K562 (cell line): ENCODE measurements around the gene PHF14. TPM values are rescaled to one million over a fixed set of nuclear protein-coding genes. Genes with fewer than 3 reads are reported as not detected.
"Not testable (repeated sequence)": the region's sequence is repeated elsewhere in the genome, so short reads cannot be mapped to it uniquely, and the experiment has no call there.

Experiments
- ATAC-seq: fragments of 200-7000 bp; cut with Tn5 transposase; 3 replicates; pipeline ENCODE4 v1.9.1; 2020; ENCODE audit warnings: moderate library complexity
- BruUV-seq: library from RNA; stranded (reverse); fragments of 400-500 nt; replicated peaks from 2 replicates; lab custom pipeline; 2021; lab: Mats Ljungman, UMichigan
- CTCF ChIA-PET: fragments of 300-600 bp; formaldehyde crosslinking; extraction: SDS; loops from one replicate; lab custom pipeline; 2021; ENCODE audit warnings: low intra/inter-chr PET ratio; lab: Yijun Ruan, JAX
- POLR2A ChIA-PET: fragments of 300-600, 350-650 bp; sonication (Branson Sonifier 250); formaldehyde crosslinking; extraction: SDS; loops from one replicate; lab custom pipeline; 2021; ENCODE audit warnings: antibody characterized with exemption, inconsistent platforms; lab: Yijun Ruan, JAX
- DNase-seq, 4 experiments: peaks; one replicate each; pipeline versions ENCODE4 v3.0.0 to v3.0.0-alpha.2; 2011 to 2018; ENCODE audit warnings: low spot score in 3 of 4, mixed read lengths in 3 of 4; ENCODE audit errors: extremely low read depth in 1 of 4
- FAIRE-seq: peaks from 2 replicates; lab custom pipeline; 2011; peaks lifted over from hg19 to GRCh38; lab: Jason Lieb, UNC
- H2AFZ ChIP-seq: 2 replicates; pipeline ENCODE4 v1.6.0; 2011; ENCODE audit warnings: low read depth, low read length, control low read depth, inconsistent platforms
- H3K27ac ChIP-seq: fragments of 200-600 bp; 3 replicates; pipeline ENCODE4 v1.8.0; 2011; ENCODE audit warnings: low read depth, mild to moderate bottlenecking, control low read depth, inconsistent platforms, low read length, moderate library complexity, mixed read lengths; ENCODE audit errors: extremely low read depth
- H3K27me3 ChIP-seq, 2 experiments: fragments of 300-600 bp in 1 of 2; 2 replicates in 1 of 2; 3 replicates in 1 of 2; pipeline versions ENCODE4 v1.6.0 to v1.8.0; 2011; ENCODE audit warnings: inconsistent platforms in 2 of 2, low read length in 2 of 2, mild to moderate bottlenecking in 1 of 2, mixed read lengths in 1 of 2, moderate library complexity in 1 of 2; ENCODE audit not compliant: control insufficient read depth in 2 of 2, insufficient read depth in 2 of 2
- H3K36me3 ChIP-seq: fragments of 300-600 bp; 3 replicates; pipeline ENCODE4 v1.8.0; 2011; ENCODE audit warnings: mild to moderate bottlenecking, low read length, inconsistent platforms; ENCODE audit not compliant: control insufficient read depth, insufficient read depth
- H3K4me1 ChIP-seq, 2 experiments: fragments of 200-600 bp in 1 of 2; replicated peaks in 1 of 2; 2 replicates in 1 of 2; 3 replicates in 1 of 2; pipeline versions ENCODE4 v1.5.1 to v1.8.0; 2011; ENCODE audit warnings: inconsistent platforms in 2 of 2, low read length in 2 of 2, mild to moderate bottlenecking in 1 of 2, mixed read lengths in 1 of 2, moderate library complexity in 1 of 2; ENCODE audit not compliant: control insufficient read depth in 2 of 2, insufficient read depth in 2 of 2
- H3K4me2 ChIP-seq: 2 replicates; pipeline ENCODE4 v1.6.1; 2011; ENCODE audit warnings: low read length, control low read depth, inconsistent platforms, mixed read lengths; ENCODE audit not compliant: insufficient read depth
- H3K4me3 ChIP-seq: fragments of 200-600 bp; sonication (generic), shearing (Covaris generic); 2 replicates; pipeline ENCODE4 v1.5.1; 2016; ENCODE audit warnings: control low read depth, inconsistent platforms
- H3K79me2 ChIP-seq: fragments of 200-600 bp; 3 replicates; pipeline ENCODE4 v1.8.0; 2011; ENCODE audit warnings: low read length, inconsistent platforms; ENCODE audit not compliant: control insufficient read depth, insufficient read depth
- H3K9ac ChIP-seq, 2 experiments: 2 replicates each; pipeline versions ENCODE4 v1.6.0 to v1.6.1; 2011; ENCODE audit warnings: low read depth in 2 of 2, low read length in 2 of 2, control low read depth in 1 of 2, inconsistent platforms in 1 of 2, mild to moderate bottlenecking in 1 of 2, mixed read lengths in 1 of 2; ENCODE audit not compliant: insufficient read depth in 1 of 2
- H3K9me1 ChIP-seq: one replicate; pipeline ENCODE4 v1.6.0; 2011; ENCODE audit warnings: inconsistent platforms, mild to moderate bottlenecking, low read length, moderate library complexity; ENCODE audit not compliant: control insufficient read depth, insufficient read depth
- H3K9me3 ChIP-seq: replicated peaks from 2 replicates; pipeline ENCODE4 v1.5.1; 2011; ENCODE audit warnings: low read depth, low read length, inconsistent platforms; ENCODE audit not compliant: control insufficient read depth, insufficient read depth
- H4K20me1 ChIP-seq: replicated peaks from 2 replicates; pipeline ENCODE4 v1.6.1; 2011; ENCODE audit warnings: low read length, inconsistent platforms, mixed read lengths; ENCODE audit not compliant: control insufficient read depth, insufficient read depth
- KLF6 ChIP-seq: fragments of 250-450 bp; sonication (Bioruptor Pico); IDR thresholded peaks from 2 replicates; pipeline ENCODE4 v1.4.0; 2020; ENCODE audit warnings: mild to moderate bottlenecking, moderate library complexity, borderline replicate concordance
- ZKSCAN8 ChIP-seq: fragments of 200-800 bp; sonication (Bioruptor generic); IDR thresholded peaks from 2 replicates; pipeline ENCODE4 v1.6.1; 2016; ENCODE audit warnings: missing genetic modification characterization, missing compliant biosample characterization
- ZNF280A ChIP-seq: fragments of 450-650 bp; IDR thresholded peaks from 2 replicates; pipeline ENCODE4 v1.6.1; 2018; ENCODE audit warnings: mild to moderate bottlenecking, low read depth; ENCODE audit not compliant: partially characterized antibody
- ZNF431 ChIP-seq: sonication (generic); formaldehyde crosslinking; IDR thresholded peaks from 2 replicates; pipeline ENCODE4 v1.8.0; 2022; ENCODE audit warnings: mild to moderate bottlenecking, missing genetic modification reagents
- WGBS: fragments of 100-300 bp; shearing (Covaris generic); methylation state at CpG from one replicate; pipeline ENCODE4 v1.1.6; 2016; ENCODE audit warnings: low coverage, mixed read lengths; ENCODE audit not compliant: insufficient coverage; ENCODE audit errors: missing lambda C conversion rate; 5-methylcytosine and 5-hydroxymethylcytosine counted together
- in situ Hi-C: fragments of 300-500 bp; cut with MboI; formaldehyde crosslinking; loops from 4 replicates; pipeline ENCODE4 v1.15.0; 2018; ENCODE audit warnings: inconsistent platforms, mixed read lengths
- intact Hi-C: fragments of 100-400 bp; cut with micrococcal nuclease; formaldehyde crosslinking; loops from 2 replicates; pipeline ENCODE4 v1.14.2; 2022
- polyA plus RNA-seq, 8 experiments: library from polyadenylated mRNA; depleted of rRNA in 4 of 8; stranded (reverse) in 5 of 8; unstranded in 3 of 8; fragments of >200 nt; fragmentation: Nextera tagmentation in 2 of 8; fragmentation: Illumina TruSeq in 1 of 8; extraction: Ambion mirVana in 2 of 8; extraction: Trizol in 1 of 8; gene quantifications; 2 replicates each; pipeline versions ENCODE4 v1.2.1 to v1.2.3, GENCODE V29; 2011 to 2014; ENCODE audit warnings: inconsistent platforms in 1 of 8, missing spikeins in 1 of 8
- total RNA-seq, 7 experiments: library from RNA; depleted of rRNA in 6 of 7; stranded (reverse); fragments of >200 nt in 6 of 7; fragmentation: Illumina TruSeq in 2 of 7; extraction: Trizol in 2 of 7; gene quantifications; 2 replicates each; pipeline versions ENCODE4 v1.2.1 to v1.2.3, GENCODE V29; 2011 to 2021; ENCODE audit warnings: low replicate concordance in 1 of 7

Gene PHF14
- total and polyA plus RNA-seq, 9 of the 15 experiments (the other 6 are each of a cell fraction or from before 2014, with no cell fraction given), result 27.5 to 67.6 (median 41.4) TPM

- intact Hi-C loops, in situ Hi-C loops, H2AFZ ChIP-seq, H3K4me2 ChIP-seq, H3K9me1 ChIP-seq, H3K4me3 ChIP-seq, H3K27ac ChIP-seq, H3K27me3 ChIP-seq, CTCF ChIA-PET, DNase-seq, ATAC-seq, H3K9ac ChIP-seq, H4K20me1 ChIP-seq, H3K36me3 ChIP-seq, H3K9me3 ChIP-seq, FAIRE-seq, BruUV-seq, H3K79me2 ChIP-seq, H3K4me1 ChIP-seq: not testable (repeated sequence)
- TF ChIP-seq ZNF280A, result peak; percentile 21
- TF ChIP-seq ZNF431 (CRISPR knock-in tag), result peak; percentile 95
- POLR2A ChIA-PET, result interaction anchor here (1.1 to 2.2 kb wide), 2 partner anchors 11 to 14 kb away, joined by 4 to 12 read pairs; a partner anchor contains a TSS
- WGBS, result 22% methylated on average over 4 of the region's 4 CpGs
Measured at GRCh38 chr7:10950974-10951578, 22.6 kb upstream of the PHF14 start.

GRCh38 chr7:10952588-10952987, 21.1 kb upstream of the PHF14 start:
- CTCF ChIA-PET, result no interaction called here
- TF ChIP-seq KLF6 (no peak), ZKSCAN8 (CRISPR knock-in tag) (no peak)
- in situ Hi-C loops (no loop called here), intact Hi-C loops (no loop called here)
- no peak for DNase-seq
- no peaks in the 10 kb centered on the region for H3K27me3 ChIP-seq
- no TSS peak for BruUV-seq
- H2AFZ ChIP-seq, result no peak overlapping the region
- no peaks in the 10 kb centered on the region for H3K79me2 ChIP-seq
- no peak for ATAC-seq
- no peaks in the 10 kb centered on the region for H3K36me3 ChIP-seq
- POLR2A ChIA-PET, result no interaction called here
- no peak overlapping the region for H3K4me3 ChIP-seq
- no peak for FAIRE-seq
- no peaks in the 10 kb centered on the region for H3K4me1 ChIP-seq
- no peaks in the 10 kb centered on the region for H3K9me1 ChIP-seq
- H3K27ac ChIP-seq, result no peak overlapping the region
- H3K9ac ChIP-seq, result no peak overlapping the region
- H3K9me3 ChIP-seq, result no peaks in the 10 kb centered on the region; the same call in 1 of the 2 replicates
- H3K4me2 ChIP-seq, result no peak overlapping the region
- no peaks in the 10 kb centered on the region for H4K20me1 ChIP-seq

GRCh38 chr7:10953078-10953750, 20.5 kb upstream of the PHF14 start:
- H3K27ac ChIP-seq, FAIRE-seq, H3K4me3 ChIP-seq, H3K79me2 ChIP-seq, BruUV-seq, H3K4me2 ChIP-seq, H3K9me3 ChIP-seq, H3K9me1 ChIP-seq, H3K4me1 ChIP-seq, intact Hi-C loops, H3K9ac ChIP-seq, ATAC-seq, H4K20me1 ChIP-seq, H3K27me3 ChIP-seq, POLR2A ChIA-PET, in situ Hi-C loops, H2AFZ ChIP-seq, H3K36me3 ChIP-seq, DNase-seq, CTCF ChIA-PET: not testable (repeated sequence)
- WGBS, result 5% methylated on average over 2 of the region's 4 CpGs
